HepG2 (cell line): Measurements from ENCODE around the gene ABCC10. TPM values are rescaled to one million over a fixed set of nuclear protein-coding genes. Genes with fewer than 3 reads are reported as not detected.
A peak's percentile ranks its signal among the peaks of the same experiment; 100 is the strongest.

ENCODE experiments used
- FUBP1 ChIP-seq: sonication (generic); formaldehyde crosslinking; IDR thresholded peaks from 2 replicates; pipeline ENCODE4 v1.5.1; 2020; ENCODE audit warnings: missing genetic modification reagents, mild to moderate bottlenecking, borderline replicate concordance
- HMG20A ChIP-seq: IDR thresholded peaks from 2 replicates; pipeline ENCODE4 v1.6.1; 2016; ENCODE audit warnings: borderline replicate concordance
- IRF1 ChIP-seq: sonication (generic); formaldehyde crosslinking; IDR thresholded peaks from 2 replicates; pipeline ENCODE4 v1.4.0; 2020; ENCODE audit warnings: low read depth, mild to moderate bottlenecking, missing genetic modification reagents
- KLF15 ChIP-seq: sonication (generic); formaldehyde crosslinking; IDR thresholded peaks from 2 replicates; pipeline ENCODE4 v1.8.1; 2023; ENCODE audit warnings: borderline replicate concordance, mild to moderate bottlenecking, inconsistent platforms, missing genetic modification reagents, mixed read lengths
- MLXIP ChIP-seq: sonication (generic); formaldehyde crosslinking; IDR thresholded peaks from 2 replicates; pipeline ENCODE4 v1.9.0; 2021; ENCODE audit warnings: missing genetic modification reagents, borderline replicate concordance
- NCOA2 ChIP-seq: sonication (generic); formaldehyde crosslinking; IDR thresholded peaks from 2 replicates; pipeline ENCODE4 v1.8.0; 2022; ENCODE audit warnings: inconsistent platforms
- RARA ChIP-seq: IDR thresholded peaks from 2 replicates; pipeline ENCODE4 v1.6.1; 2016; ENCODE audit warnings: missing genetic modification reagents, missing compliant biosample characterization
- SETDB1 ChIP-seq: sonication (generic); formaldehyde crosslinking; IDR thresholded peaks from 2 replicates; pipeline ENCODE4 v1.5.1; 2020; ENCODE audit warnings: missing genetic modification reagents, mild to moderate bottlenecking, borderline replicate concordance
- SP140L ChIP-seq: sonication (generic); formaldehyde crosslinking; IDR thresholded peaks from 2 replicates; pipeline ENCODE4 v1.4.0; 2020; ENCODE audit warnings: missing genetic modification reagents, borderline replicate concordance
- TBX2 ChIP-seq: sonication (generic); formaldehyde crosslinking; IDR thresholded peaks from 2 replicates; pipeline ENCODE4 v1.5.0; 2020; ENCODE audit warnings: missing genetic modification reagents, mild to moderate bottlenecking, borderline replicate concordance
- THRA ChIP-seq: sonication (generic); formaldehyde crosslinking; IDR thresholded peaks from 2 replicates; pipeline ENCODE4 v1.4.0; 2020; ENCODE audit warnings: missing genetic modification reagents, borderline replicate concordance
- TRIM24 ChIP-seq: sonication (generic); formaldehyde crosslinking; IDR thresholded peaks from 2 replicates; pipeline ENCODE4 v1.8.0; 2022; ENCODE audit warnings: mild to moderate bottlenecking, missing genetic modification reagents
- ZC3H4 ChIP-seq: sonication (generic); formaldehyde crosslinking; IDR thresholded peaks from 2 replicates; pipeline ENCODE4 v1.4.0; 2020; ENCODE audit warnings: missing genetic modification reagents, borderline replicate concordance
- ZFX ChIP-seq: sonication (generic); formaldehyde crosslinking; IDR thresholded peaks from 2 replicates; pipeline ENCODE4 v1.4.0; 2020; ENCODE audit warnings: mild to moderate bottlenecking, low read depth, missing genetic modification reagents, moderate library complexity
- ZNF292 ChIP-seq: sonication (generic); formaldehyde crosslinking; IDR thresholded peaks from 2 replicates; pipeline ENCODE4 v1.8.1; 2022; ENCODE audit warnings: mild to moderate bottlenecking, low read depth, missing genetic modification reagents, borderline replicate concordance
- ZNF441 ChIP-seq: sonication (generic); formaldehyde crosslinking; IDR thresholded peaks from 2 replicates; pipeline ENCODE4 v1.7.0; 2021; ENCODE audit warnings: missing genetic modification reagents, borderline replicate concordance
- ZNF605 ChIP-seq: sonication (generic); formaldehyde crosslinking; IDR thresholded peaks from 2 replicates; pipeline ENCODE4 v1.8.0; 2022; ENCODE audit warnings: mild to moderate bottlenecking, missing genetic modification reagents
- ZNF678 ChIP-seq: sonication (generic); formaldehyde crosslinking; IDR thresholded peaks from 2 replicates; pipeline ENCODE4 v1.4.0; 2020; ENCODE audit warnings: mild to moderate bottlenecking, missing genetic modification reagents
- ZNF704 ChIP-seq: sonication (generic); formaldehyde crosslinking; IDR thresholded peaks from 2 replicates; pipeline ENCODE4 v1.8.1; 2023; ENCODE audit warnings: mild to moderate bottlenecking, inconsistent platforms, moderate library complexity, missing genetic modification reagents, borderline replicate concordance
- polyA plus RNA-seq, 8 experiments: library from polyadenylated mRNA; depleted of rRNA in 3 of 8; stranded (reverse) in 7 of 8; unstranded in 1 of 8; fragments of >200 nt; fragmentation: Illumina TruSeq in 4 of 8; extraction: Trizol in 4 of 8; gene quantifications; 2 replicates each; pipeline versions ENCODE4 v1.2.1 to v1.2.3, GENCODE V29; 2011 to 2016; ENCODE audit warnings: low read depth in 4 of 8, missing spikeins in 1 of 8, mixed read lengths in 1 of 8; ENCODE audit not compliant: insufficient read depth in 1 of 8
- total RNA-seq, 5 experiments: library from RNA; depleted of rRNA; stranded (reverse); fragments of >200 nt; fragmentation: Illumina TruSeq; extraction: Trizol; gene quantifications; 2 replicates each; pipeline ENCODE4 v1.2.3, GENCODE V29; 2016; ENCODE audit warnings: low read depth in 1 of 5

Gene ABCC10
- total and polyA plus RNA-seq, 2 of the 13 experiments (the other 11 are each of a cell fraction or from before 2014, with no cell fraction given), result 16.0 to 24.3 TPM

- no peak for TF ChIP-seq ZNF441 (CRISPR knock-in tag)
- TF ChIP-seq TRIM24 (CRISPR knock-in tag), result no peak
- TF ChIP-seq ZNF292 (CRISPR knock-in tag), result no peak
- no peak for TF ChIP-seq IRF1
- peak; percentile 56; the same call in 1 of the 2 replicates for TF ChIP-seq ZFX (CRISPR knock-in tag)
- TF ChIP-seq FUBP1 (CRISPR knock-in tag), result no peak
- TF ChIP-seq RARA, result peak; percentile 74
- TF ChIP-seq THRA (CRISPR knock-in tag), result peak; percentile 99
- no peak for TF ChIP-seq SP140L (CRISPR knock-in tag)
- TF ChIP-seq ZNF605 (CRISPR knock-in tag), result peak; percentile 86
- no peak for TF ChIP-seq SETDB1 (CRISPR knock-in tag)
- TF ChIP-seq TBX2, result peak; percentile 63; the same call in 1 of the 2 replicates
- TF ChIP-seq MLXIP (CRISPR knock-in tag), result no peak
- TF ChIP-seq ZNF704 (CRISPR knock-in tag), result no peak
- TF ChIP-seq ZC3H4 (CRISPR knock-in tag), result no peak
- TF ChIP-seq ZNF678 (CRISPR knock-in tag), result no peak
- peak; percentile 36; the same call in 1 of the 2 replicates for TF ChIP-seq NCOA2 (CRISPR knock-in tag)
- no peak for TF ChIP-seq KLF15
- TF ChIP-seq HMG20A, result no peak
Observed at GRCh38 chr6:43496370-43497128, 69.2 kb downstream of the ABCC10 start (continued).
